ENCODE measurements around the gene TMEM232. TPM values are rescaled to one million over a fixed set of nuclear protein-coding genes. Genes with fewer than 3 reads are reported as not detected.

TMEM232 gene
- total and polyA plus RNA-seq, 2 experiments from 2014 or later = 0.78 to 6.2 TPM

DNA sequence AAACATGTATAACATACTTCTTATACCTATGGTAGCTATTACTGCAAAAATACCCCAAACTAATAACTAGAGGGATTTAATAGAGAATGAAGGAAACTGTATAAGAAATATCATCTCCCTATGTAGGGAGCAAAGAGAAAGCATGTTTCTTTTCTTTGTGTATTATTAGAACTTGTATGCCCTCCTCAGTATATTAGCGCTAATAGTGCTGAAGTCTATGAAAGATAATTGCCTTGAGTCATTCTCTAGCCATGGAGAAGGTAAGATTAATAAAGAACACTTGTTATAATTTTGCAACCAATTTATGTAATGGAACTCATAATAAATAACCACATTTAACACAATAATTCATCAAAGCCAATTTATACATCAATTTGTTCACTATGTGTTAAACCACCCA, 329.2 kb downstream of the TMEM232 start:
- DNase-seq = no peak
- TF ChIP-seq EZH2phosphoT487 (IDR thresholded peaks at IDR 0.05; ENCODE audit: insufficient read depth, low read depth) (no peak), EZH2 (IDR thresholded peaks at IDR 0.05; ENCODE audit: insufficient read depth, poor library complexity, severe bottlenecking) (no peak)
- Histone ChIP-seq H3K4me3 (no peak overlapping the region), H3K4me1 (ENCODE audit: insufficient read depth) (peaks cover 6% of the 10 kb centered on the region), H3K27me3 (replicated peaks; ENCODE audit: insufficient read depth) (no peaks in the 10 kb centered on the region), H4K20me1 (ENCODE audit: insufficient read depth) (no peaks in the 10 kb centered on the region), H3K4me2 (ENCODE audit: unreplicated experiment) (no peak overlapping the region), H3K79me2 (ENCODE audit: insufficient read depth) (no peaks in the 10 kb centered on the region), H3K9me3 (ENCODE audit: low read depth) (no peaks in the 10 kb centered on the region), H3K36me3 (ENCODE audit: low read depth) (no peaks in the 10 kb centered on the region), H3K9me2 (ENCODE audit: insufficient read depth) (no peaks in the 10 kb centered on the region; the same call in 1 of the 2 replicates), H3F3A (ENCODE audit: insufficient read depth) (no peaks in the 10 kb centered on the region), H2AFZ (no peak overlapping the region), H3K9ac (no peak overlapping the region), H3K27ac (no peak overlapping the region)
- 83 to 100% methylated on average over 1 of the region's 1 CpG for WGBS, 2 experiments (ENCODE audit: low coverage in 1 of 2, low lambda C conversion rate in 2 of 2, missing lambda C conversion rate in 2 of 2)
- in situ Hi-C loops (cut with MboI) = no loop called here

DNA sequence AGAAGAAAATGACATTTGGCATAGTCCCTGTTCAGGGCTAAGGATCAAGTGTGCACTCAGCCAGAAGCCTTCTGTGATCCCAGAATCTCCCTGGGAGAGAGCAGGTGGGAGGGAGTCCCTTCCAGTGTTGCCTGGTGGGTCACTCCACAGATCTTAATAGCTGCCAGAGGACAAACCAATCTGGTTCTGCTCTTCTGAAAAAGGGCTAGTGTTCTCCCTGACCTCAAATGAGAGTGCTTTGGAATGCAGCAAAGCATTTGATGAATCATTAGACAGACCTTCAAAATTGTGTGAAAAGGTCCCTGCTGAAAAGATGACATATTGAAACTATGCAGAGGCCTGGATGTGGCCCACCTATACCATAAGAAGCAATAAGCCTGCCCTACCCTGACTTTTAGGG, 339.7 kb downstream of the TMEM232 start:
- peak overlapping the region; percentile 28; the same call in 1 of the 2 replicates for H3K27ac ChIP-seq
- H3K4me2 ChIP-seq (ENCODE audit: unreplicated experiment) = peak overlapping the region; percentile 55
- H3F3A ChIP-seq (ENCODE audit: insufficient read depth) = peaks cover 5% of the 10 kb centered on the region; the same call in 1 of the 2 replicates
- peaks cover 27% of the 10 kb centered on the region for H3K4me1 ChIP-seq (ENCODE audit: insufficient read depth)
- no peaks in the 10 kb centered on the region for H3K27me3 ChIP-seq (replicated peaks; ENCODE audit: insufficient read depth)
- H2AFZ ChIP-seq = 0 out of 2 replicates have a peak overlapping the region, but pooled peaks have one; percentile 45
- no peaks in the 10 kb centered on the region for H3K9me3 ChIP-seq (ENCODE audit: low read depth)
- in situ Hi-C loops (cut with MboI) = no loop called here
- no peak overlapping the region for H3K9ac ChIP-seq
- peak; percentile 82 for DNase-seq
- H3K36me3 ChIP-seq (ENCODE audit: low read depth) = no peaks in the 10 kb centered on the region
- H3K9me2 ChIP-seq (ENCODE audit: insufficient read depth) = no peaks in the 10 kb centered on the region
- no peaks in the 10 kb centered on the region for H4K20me1 ChIP-seq (ENCODE audit: insufficient read depth)
- no peaks in the 10 kb centered on the region for H3K79me2 ChIP-seq (ENCODE audit: insufficient read depth)
- TF ChIP-seq EZH2 (IDR thresholded peaks at IDR 0.05; ENCODE audit: insufficient read depth, poor library complexity, severe bottlenecking) (no peak), EZH2phosphoT487 (IDR thresholded peaks at IDR 0.05; ENCODE audit: insufficient read depth, low read depth) (no peak)
- no peak overlapping the region for H3K4me3 ChIP-seq

DNA sequence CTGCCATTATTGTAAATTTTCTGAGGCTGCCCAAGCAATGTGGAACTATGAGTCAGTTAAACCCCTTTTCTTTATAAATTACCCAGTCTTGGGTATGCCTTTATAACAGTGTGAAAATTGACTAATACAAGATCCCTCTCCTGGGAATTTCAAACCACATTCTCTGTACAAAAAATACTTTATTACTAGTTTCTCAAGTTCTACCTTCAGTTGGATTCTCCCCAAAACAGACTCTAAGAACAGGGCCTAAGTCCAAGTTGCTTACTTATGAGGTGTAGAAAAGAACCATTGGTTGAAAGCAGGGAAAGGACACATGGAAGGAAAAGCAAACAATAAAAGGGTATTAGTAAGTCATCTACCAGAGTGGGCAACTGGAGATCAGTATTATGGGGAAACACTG, 343.2 kb downstream of the TMEM232 start:
- H2AFZ ChIP-seq = no peak overlapping the region
- in situ Hi-C loops (cut with MboI) = no loop called here
- H3K9ac ChIP-seq = no peak overlapping the region
- H3K27me3 ChIP-seq (replicated peaks; ENCODE audit: insufficient read depth) = no peaks in the 10 kb centered on the region
- H3K27ac ChIP-seq = no peak overlapping the region
- H3K4me1 ChIP-seq (ENCODE audit: insufficient read depth) = peaks cover 36% of the 10 kb centered on the region
- H3K9me2 ChIP-seq (ENCODE audit: insufficient read depth) = no peaks in the 10 kb centered on the region
- H4K20me1 ChIP-seq (ENCODE audit: insufficient read depth) = no peaks in the 10 kb centered on the region
- no peaks in the 10 kb centered on the region for H3K9me3 ChIP-seq (ENCODE audit: low read depth)
- peaks cover 14% of the 10 kb centered on the region for H3F3A ChIP-seq (ENCODE audit: insufficient read depth)
- no peaks in the 10 kb centered on the region for H3K79me2 ChIP-seq (ENCODE audit: insufficient read depth)
- H3K4me3 ChIP-seq = no peak overlapping the region
- TF ChIP-seq EZH2 (IDR thresholded peaks at IDR 0.05; ENCODE audit: insufficient read depth, poor library complexity, severe bottlenecking) (no peak), EZH2phosphoT487 (IDR thresholded peaks at IDR 0.05; ENCODE audit: insufficient read depth, low read depth) (no peak)
- no peak overlapping the region for H3K4me2 ChIP-seq (ENCODE audit: unreplicated experiment)
- no peak for DNase-seq
- H3K36me3 ChIP-seq (ENCODE audit: low read depth) = no peaks in the 10 kb centered on the region

DNA sequence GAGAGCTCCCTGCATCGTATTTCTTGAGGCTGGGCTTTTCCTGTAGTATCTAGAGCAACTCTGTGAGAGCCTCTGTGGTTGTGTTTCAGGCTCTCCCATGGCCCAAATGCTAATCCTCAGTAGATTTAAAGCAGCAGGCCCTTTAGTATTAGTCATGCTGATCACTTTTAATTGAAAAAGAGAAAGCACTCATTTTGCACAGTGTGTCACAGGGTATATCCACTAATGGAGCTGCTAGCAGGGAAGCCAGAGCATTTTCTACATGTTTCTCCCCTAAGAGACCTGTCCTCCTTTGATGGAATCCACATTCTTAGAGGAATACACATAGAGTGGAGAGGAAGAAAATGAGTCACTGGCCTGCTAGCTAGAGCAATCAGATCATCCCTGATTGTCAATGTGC, 348.5 kb downstream of the TMEM232 start:
- Histone ChIP-seq H3K9me3 (ENCODE audit: low read depth) (no peaks in the 10 kb centered on the region), H3K27ac (peak overlapping the region; percentile 74), H3K27me3 (replicated peaks; ENCODE audit: insufficient read depth) (no peaks in the 10 kb centered on the region), H3K4me3 (peak overlapping the region; percentile 44), H3K36me3 (ENCODE audit: low read depth) (no peaks in the 10 kb centered on the region), H4K20me1 (ENCODE audit: insufficient read depth) (no peaks in the 10 kb centered on the region), H3K9ac (peak overlapping the region; percentile 34), H2AFZ (peak overlapping the region; percentile 9; the same call in 1 of the 2 replicates), H3K9me2 (ENCODE audit: insufficient read depth) (no peaks in the 10 kb centered on the region), H3K4me2 (ENCODE audit: unreplicated experiment) (peak overlapping the region; percentile 65), H3K4me1 (ENCODE audit: insufficient read depth) (peaks cover 37% of the 10 kb centered on the region), H3F3A (ENCODE audit: insufficient read depth) (peaks cover 36% of the 10 kb centered on the region), H3K79me2 (ENCODE audit: insufficient read depth) (no peaks in the 10 kb centered on the region)
- in situ Hi-C loops (cut with MboI) = no loop called here
- TF ChIP-seq EZH2phosphoT487 (IDR thresholded peaks at IDR 0.05; ENCODE audit: insufficient read depth, low read depth) = no peak
- TF ChIP-seq EZH2 (IDR thresholded peaks at IDR 0.05; ENCODE audit: insufficient read depth, poor library complexity, severe bottlenecking) = no peak
- DNase-seq = peak; percentile 90
- 0% methylated on average over 1 of the region's 1 CpG for WGBS, 2 experiments (ENCODE audit: low coverage in 1 of 2, low lambda C conversion rate in 2 of 2, missing lambda C conversion rate in 2 of 2)

DNA sequence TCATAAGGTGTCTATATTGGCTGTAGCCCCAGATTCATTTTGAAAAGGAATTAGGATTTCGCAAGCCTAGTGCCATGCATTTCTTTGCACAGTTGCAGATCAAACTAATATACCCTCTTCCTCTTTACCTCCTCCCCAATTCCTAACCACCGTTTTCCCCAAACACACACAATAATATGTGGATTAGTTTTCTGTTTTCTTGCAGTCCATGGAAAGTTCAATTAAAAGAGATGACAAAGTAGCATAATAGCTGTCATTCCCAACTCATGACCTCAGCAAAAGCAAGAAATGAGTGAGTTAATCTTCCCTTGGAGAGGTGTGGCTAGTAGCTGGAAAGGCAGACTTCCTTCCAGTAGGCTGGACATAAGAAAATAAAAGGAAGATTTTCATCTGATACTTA, 349.1 kb downstream of the TMEM232 start:
- peaks cover 36% of the 10 kb centered on the region for H3F3A ChIP-seq (ENCODE audit: insufficient read depth)
- peak overlapping the region; percentile 74 for H3K27ac ChIP-seq
- no peaks in the 10 kb centered on the region for H3K9me2 ChIP-seq (ENCODE audit: insufficient read depth)
- 50 to 52% methylated on average over 2 of the region's 2 CpGs for WGBS, 2 experiments (ENCODE audit: low coverage in 1 of 2, low lambda C conversion rate in 2 of 2, missing lambda C conversion rate in 2 of 2)
- no peaks in the 10 kb centered on the region for H3K27me3 ChIP-seq (replicated peaks; ENCODE audit: insufficient read depth)
- H4K20me1 ChIP-seq (ENCODE audit: insufficient read depth) = no peaks in the 10 kb centered on the region
- in situ Hi-C loops (cut with MboI) = no loop called here
- peak overlapping the region; percentile 65 for H3K4me2 ChIP-seq (ENCODE audit: unreplicated experiment)
- H3K79me2 ChIP-seq (ENCODE audit: insufficient read depth) = no peaks in the 10 kb centered on the region
- TF ChIP-seq EZH2phosphoT487 (IDR thresholded peaks at IDR 0.05; ENCODE audit: insufficient read depth, low read depth) = no peak
- no peak for TF ChIP-seq EZH2 (IDR thresholded peaks at IDR 0.05; ENCODE audit: insufficient read depth, poor library complexity, severe bottlenecking)
- H3K36me3 ChIP-seq (ENCODE audit: low read depth) = no peaks in the 10 kb centered on the region
- H2AFZ ChIP-seq = peak overlapping the region; percentile 9; the same call in 1 of the 2 replicates
- H3K4me1 ChIP-seq (ENCODE audit: insufficient read depth) = peaks cover 37% of the 10 kb centered on the region
- no peaks in the 10 kb centered on the region for H3K9me3 ChIP-seq (ENCODE audit: low read depth)
- no peak overlapping the region for H3K9ac ChIP-seq
- peak overlapping the region; percentile 44 for H3K4me3 ChIP-seq
- peak; percentile 81 for DNase-seq

Measured in GM23248 (cell line).